Stimulated activated CD8-positive, alpha-beta memory T cell treated with anti-CD3 and anti-CD28 coated beads, Interleukin-7, amount 100 ng/mL, for 48 hours (primary cell): Measurements from ENCODE around the gene CTNNB1.

ENCODE experiments used
- DNase-seq, 2 donors: peaks; one replicate each; pipeline ENCODE4 v3.0.0-alpha.2; 2020; ENCODE audit warnings: low read depth in 1 of 2; ENCODE audit errors: extremely low read depth in 1 of 2

The CTNNB1 gene

DNA sequence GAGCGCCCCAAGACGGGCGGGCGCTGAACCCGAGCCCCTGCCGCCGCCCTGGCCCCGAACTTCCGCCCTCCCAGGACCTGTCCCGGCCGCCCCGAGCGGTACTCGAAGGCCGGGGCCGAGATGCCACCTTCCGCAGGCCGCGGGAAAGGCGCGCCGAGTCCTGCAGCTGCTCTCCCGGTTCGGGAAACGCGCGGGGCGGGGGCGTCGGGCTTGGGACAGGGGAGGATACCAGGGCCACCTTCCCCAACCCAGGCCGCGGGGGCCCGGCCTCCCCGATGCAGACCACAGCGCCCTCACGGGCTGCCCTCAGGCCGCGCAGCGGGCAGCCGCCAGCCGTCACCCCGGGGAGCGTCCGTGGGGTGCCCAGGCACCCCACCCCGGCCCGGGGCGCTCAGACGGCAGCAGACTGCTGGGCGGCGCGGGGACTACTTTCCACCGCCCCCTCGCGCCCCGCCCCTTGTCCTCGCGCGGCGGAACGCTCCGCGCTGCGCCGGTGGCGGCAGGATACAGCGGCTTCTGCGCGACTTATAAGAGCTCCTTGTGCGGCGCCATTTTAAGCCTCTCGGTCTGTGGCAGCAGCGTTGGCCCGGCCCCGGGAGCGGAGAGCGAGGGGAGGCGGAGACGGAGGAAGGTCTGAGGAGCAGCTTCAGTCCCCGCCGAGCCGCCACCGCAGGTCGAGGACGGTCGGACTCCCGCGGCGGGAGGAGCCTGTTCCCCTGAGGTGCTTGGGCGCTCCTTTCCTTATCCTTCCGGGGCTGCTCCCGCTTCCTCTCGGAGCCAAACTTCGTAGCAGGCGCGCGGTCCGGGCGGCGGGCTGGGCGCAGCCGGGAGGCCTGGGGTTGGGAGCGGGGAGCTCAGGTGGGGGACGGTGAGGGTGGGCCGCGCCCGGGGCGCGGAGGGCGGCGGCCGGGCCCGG, at the start of gene CTNNB1:
Gene CTNNB1 (plus strand): TSS at position 556 of the 916 bp plus-strand sequence. CDS start 24,564 bp downstream, outside the sequence.
- peak; percentile 76 to 78 for DNase-seq

DNA sequence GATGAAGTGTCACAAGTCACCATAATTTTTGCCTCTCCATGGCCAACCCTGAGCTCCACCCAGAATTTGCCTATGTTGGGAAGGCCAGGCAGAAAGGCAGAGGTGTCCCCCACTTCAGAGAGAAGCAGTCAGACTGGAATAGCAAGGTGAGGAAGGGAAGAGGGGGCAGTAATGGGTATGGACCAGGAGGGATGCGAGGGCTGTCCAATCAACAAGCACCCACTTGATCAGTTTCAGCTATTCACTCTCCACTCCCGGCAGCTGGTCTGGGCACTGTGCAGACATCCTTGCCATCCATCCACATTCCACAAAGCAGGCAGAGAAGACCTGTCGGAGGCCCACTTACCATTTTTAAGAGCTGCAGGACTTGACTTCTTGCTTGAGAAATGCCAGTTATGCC, 43.5 kb upstream of the CTNNB1 start:
- no peak for DNase-seq

DNA sequence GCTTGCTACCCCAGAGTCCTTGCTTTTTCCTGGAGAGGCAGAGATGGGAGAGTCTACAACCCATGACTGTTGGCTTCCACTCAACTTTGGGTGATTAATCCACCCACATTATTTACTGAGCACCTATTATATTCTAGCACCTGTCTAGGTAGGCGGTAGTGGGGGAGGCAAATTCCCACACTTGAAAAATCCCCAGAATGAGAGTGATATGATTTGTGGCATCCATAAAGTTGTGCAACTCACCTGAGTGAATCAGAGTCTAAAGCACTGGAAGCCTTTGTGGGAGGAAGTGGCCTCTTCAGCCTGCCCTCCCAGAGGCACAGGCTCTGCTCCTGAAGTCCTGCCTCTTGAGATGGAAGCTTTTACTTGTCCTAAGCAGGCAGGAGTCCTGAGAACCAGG, 40.4 kb upstream of the CTNNB1 start:
- DNase-seq = no peak

DNA sequence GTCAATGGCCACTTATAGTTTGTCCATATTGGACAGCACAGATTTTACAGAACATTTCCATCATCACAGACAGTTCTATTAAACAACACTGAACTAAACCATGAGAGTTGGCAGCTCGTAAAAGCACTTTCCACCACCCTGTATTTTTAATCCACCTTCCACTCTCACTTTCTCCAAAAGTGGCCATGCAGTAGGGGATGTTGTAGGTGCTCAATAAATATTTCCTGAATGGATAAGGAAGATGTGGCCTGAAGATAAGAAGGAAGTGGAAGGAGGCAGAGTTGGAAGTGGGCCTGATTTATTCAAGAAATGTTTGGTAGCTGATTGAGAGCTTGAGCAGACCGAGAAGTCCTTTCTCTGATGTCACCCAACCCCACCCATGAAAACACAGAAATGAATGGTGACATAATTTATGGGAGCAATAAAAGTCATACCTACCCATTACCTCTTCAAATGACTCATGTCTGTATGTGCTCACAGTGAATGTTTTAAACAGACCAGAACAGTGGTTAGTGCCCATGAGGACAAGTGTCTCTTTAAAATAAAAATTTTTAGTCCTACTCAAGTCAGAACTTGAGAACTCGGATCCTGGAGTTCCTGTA, 39.6 kb upstream of the CTNNB1 start:
- no peak for DNase-seq

DNA sequence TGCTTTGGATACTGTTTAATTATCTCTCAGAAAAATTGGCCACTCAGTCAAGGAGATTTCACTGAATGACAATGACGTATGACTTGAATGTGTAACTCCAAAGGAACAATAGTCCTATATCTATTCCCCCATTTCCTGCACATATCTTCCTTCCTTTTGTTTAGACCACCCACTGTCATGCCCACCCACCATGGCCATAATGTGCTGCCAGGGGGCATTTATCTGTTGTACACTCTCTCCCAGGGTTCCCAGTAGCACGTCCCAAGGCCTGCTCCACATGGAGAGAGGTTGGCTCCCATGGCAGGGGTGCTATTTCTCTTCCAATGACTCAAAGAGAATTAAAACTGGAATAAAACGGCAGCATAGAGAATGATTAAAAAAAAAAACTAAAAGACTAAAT, 36.8 kb upstream of the CTNNB1 start:
- no peak for DNase-seq

DNA sequence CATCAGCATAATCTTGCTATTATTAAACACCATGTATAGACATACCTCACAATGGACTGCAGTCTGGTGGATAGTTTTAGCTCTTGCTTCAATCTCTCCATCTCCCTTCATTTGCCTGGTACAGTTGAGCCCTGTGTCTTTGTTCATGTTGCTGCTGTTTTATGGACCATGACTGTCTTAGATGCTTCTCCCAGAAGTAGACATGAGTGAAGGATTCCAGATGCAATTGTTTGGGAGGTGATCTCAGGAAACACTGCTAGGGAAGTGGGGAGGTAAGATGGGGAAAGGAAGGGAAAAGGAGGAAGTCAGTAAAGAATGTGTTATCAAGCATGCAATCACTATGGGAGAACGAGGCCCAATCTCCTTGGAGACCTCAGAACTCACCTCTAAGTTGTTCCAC, 36.3 kb upstream of the CTNNB1 start:
- no peak for DNase-seq

- no peak for DNase-seq
Observed at GRCh38 chr3:41163421-41163820, 35.9 kb upstream of the CTNNB1 start.

DNA sequence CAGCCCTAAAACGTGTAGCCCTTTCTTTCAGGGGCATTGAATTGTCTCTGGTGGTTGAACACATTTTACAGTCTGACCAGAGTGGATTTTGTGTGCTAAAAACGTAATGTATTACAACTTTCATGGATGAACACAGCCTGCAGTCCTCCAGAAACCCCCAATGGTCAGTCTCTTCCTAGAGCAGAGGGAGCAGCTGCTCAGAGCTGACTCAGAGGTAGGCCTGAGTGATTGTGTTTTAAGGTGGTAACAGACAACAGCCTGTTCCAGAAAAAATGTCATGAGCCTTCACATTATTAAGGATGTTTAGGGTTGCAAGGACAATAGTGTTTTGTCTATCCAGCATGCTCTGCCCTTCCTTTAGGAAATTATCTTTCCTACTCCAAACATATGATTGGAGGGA, 34.5 kb upstream of the CTNNB1 start:
- DNase-seq = no peak

DNA sequence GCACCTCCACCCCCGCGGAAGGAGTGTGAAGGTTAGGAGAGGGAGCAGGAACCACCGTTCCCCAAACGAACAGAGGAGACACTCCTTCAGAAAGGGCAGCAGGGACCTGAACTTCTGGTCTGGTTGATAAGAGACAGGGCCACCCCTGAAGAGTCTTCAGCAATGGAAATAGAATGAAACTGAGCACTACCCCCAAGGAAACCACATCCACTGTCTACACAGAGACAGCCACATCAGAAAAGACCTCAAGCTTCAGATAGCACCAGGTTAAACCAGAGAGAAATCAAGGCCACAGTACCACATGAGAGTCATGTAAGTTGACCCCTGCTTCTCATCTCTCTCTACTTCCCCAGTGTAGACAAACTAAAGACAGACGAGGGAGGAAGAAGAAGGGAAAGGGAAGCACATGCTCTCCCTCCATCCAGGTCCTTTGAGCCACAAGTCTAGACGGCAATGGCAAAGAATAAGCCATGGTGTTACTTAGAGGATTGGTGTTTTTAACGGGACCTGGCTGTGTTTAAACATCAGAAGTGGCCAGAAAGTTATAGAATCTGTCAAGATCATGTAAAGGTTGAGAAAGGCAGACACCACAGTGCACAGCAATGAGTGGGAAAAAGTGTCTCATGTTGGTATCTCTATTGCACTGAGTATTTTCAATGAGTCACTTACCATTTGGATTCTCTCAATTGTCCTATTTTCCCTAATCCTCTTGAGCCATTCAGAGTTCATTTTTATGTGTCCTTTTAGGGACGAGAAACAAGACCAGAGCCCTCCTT, 31.4 kb upstream of the CTNNB1 start:
- DNase-seq = no peak

DNA sequence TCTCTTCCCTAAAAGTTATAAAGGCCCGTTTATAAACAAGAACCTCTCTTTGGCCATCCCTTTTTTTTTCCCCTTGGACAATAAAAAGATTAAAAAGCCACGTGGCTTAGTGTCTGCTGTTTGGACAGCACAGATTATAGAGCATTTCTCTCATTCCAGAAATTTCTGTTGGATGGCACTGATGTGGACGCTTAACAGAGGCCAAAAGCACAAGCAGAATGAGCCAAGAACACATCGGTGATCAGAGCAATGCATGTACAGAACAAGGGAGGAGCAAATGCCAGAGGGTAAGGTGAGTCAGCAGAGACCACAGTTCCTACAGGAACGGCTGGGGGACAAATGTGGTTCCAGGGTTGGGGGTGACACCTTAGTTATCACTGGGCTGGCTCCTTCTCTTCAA, 30.3 kb upstream of the CTNNB1 start:
- DNase-seq = no peak

DNA sequence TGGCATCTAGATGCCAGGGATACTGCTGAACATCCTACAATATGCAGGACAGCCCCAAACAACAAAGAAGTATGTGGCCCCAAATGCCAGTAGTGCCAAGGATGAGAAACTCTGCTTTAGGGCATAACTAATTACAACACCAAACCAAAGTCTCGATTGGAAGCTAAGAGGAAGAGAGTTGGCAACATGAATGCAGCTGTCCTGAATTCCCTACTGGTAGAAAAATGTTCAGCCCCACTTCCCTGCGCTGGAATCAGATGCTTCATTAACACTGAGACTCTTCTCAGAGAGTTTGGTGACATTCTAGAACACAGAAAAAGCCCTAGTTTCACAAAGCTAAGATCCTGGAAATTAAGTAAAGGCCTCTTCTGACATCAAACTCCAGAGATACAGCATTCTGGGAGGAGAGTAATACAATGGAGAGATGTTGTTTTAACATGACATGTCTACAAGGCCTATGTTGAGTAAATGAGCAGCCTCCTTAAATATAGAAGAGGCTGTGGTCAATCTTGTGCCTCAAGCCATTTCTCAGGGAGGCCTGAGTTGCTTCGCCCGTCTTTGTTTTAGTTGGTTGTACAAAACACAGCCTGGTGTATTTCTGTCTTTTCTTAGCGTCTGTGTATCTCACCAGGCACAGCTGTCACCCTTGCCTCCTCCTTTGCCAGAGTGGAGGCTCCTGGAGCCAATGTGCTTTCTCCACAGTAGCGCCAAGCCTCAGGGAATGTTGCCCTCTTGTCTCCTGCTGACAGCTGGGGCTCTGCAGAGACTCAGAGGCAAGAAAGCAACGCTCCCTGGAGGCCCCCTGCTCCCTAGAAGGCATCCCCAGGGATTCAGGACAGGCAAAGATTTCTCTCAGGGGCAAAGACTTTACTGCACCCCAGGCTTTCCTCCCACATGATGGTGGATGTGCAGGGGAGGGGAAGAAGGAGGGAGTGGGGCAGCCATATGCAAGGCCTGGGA, 25.1 kb upstream of the CTNNB1 start:
- DNase-seq = no peak

GRCh38 chr3:41175365-41175764, 23.9 kb upstream of the CTNNB1 start:
- no peak for DNase-seq

DNA sequence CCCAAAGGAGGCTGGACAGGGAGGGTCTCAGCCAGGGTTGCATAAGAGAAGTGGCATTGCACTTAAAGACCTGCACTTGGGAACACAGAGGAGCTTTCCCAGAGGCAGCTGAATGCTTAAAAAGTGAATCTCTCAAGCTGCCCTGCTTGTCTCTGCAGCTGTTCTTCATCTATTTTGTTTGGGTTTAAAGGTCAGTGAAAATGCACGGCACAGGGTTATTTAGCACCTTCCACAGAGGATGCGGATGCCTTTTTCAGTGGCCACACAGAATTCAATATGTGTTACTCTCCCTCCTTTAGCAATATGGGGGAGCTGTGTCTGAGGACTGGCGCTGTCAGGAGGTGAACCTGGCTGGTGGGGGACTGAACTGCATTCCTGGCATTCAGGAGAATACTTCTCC, 22.7 kb upstream of the CTNNB1 start:
- DNase-seq = no peak

DNA sequence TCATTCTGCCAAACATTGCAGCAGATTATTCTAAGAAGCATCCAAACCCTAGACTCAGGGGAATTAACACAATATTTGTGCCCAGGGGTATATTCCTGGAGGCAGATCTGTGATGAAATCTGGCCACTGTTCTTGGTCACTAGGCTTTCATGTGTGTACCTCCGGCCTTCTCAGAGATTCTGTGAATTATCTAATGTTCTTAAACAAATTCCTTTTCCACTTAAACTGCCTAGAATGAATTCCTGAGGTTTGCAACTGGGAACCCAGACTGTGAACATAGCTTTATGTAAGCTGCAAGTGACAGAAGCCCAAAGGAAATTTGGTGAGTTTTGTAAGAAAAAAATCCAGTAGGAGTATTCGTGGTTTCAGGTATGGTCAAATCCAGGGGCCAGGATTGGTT, 20.7 kb upstream of the CTNNB1 start:
- no peak for DNase-seq

- no peak for DNase-seq
Observed at GRCh38 chr3:41180396-41180795, 18.9 kb upstream of the CTNNB1 start.

DNA sequence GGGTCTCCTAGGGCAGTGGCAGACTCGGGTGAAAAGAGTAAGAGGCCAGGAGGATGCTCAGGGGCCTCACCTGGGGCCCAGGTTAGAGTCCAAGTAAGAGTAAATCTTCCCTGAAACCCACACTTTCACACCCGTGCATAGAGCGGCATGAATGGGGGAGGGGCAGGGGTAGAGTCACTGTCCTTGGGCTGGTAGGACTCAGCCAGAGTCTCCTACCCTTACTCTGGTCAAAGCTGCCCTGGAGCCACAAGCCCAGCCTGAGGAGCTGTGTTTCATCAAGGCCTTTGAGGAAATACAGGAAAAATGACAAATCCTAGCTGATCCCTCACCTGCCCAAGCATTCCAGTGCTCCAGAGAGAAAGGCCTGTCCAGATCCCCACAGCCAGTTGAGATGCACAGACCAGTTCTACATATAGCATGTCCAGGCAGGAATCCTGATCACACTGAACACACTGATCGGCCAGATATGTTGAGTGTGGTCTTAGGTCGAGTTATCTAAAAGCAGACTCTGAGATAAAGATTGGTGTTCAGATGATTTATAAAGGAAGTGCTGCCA, 16.7 kb upstream of the CTNNB1 start:
- DNase-seq = no peak

- DNase-seq = no peak
Observed at GRCh38 chr3:41184394-41184793, 14.9 kb upstream of the CTNNB1 start.

DNA sequence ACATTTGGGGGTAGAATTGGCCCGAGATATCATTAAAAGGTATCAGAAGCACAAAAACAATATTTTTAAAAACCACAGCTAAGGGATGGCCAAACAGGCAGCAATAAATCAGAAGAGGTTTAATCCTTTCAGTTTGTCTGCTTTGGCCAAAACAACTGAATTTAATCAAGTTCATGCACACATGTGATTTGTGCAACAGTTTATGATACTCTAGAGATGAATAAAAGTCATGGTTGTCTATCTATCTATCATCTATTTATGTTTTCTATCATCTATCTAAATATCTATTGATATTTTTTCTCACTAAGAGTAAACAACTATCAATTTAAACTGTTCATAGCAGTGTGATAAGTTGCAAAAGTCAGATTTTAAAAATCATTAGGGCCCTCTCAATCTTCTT, 13.0 kb upstream of the CTNNB1 start:
- DNase-seq = no peak

DNA sequence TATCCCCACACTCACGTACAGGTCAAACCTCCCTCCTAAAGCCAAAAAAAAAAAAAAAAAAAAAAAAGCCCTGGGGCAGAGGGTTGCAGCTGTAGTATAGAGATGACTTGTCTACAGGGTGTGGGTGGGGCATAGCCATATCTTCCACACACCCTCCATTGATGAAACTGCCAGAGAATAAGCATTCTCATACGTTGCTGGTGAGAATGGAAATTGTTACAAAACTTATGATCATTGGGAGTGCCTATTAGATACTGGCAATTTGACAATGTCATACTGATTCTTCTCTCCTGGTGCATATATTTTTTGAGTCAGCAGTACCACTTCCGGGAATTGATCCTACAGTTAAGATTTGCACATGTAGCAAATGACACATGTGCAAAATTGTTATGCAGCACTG, 11.0 kb upstream of the CTNNB1 start:
- DNase-seq = no peak
